ENCODE results near the gene ALDH8A1. TPM values are rescaled to one million over a fixed set of nuclear protein-coding genes. Genes with fewer than 3 reads are reported as not detected.

ALDH8A1 gene
- total RNA-seq, 1 donor from 2014 or later, result 0.41 TPM

- H3K4me1 Mint-ChIP-seq (ENCODE audit: low read depth, unreplicated experiment), result no peaks in the 10 kb centered on the region
- H3K4me2 ChIP-seq (ENCODE audit: low read length), result no peak overlapping the region
- H3K9me3 ChIP-seq (ENCODE audit: insufficient read depth, low read depth, low read length), result no peaks in the 10 kb centered on the region
- TF ChIP-seq EZH2 (IDR thresholded peaks at IDR 0.05; ENCODE audit: insufficient read depth, low read length) (no peak), CTCF (IDR thresholded peaks at IDR 0.05; ENCODE audit: insufficient read depth, low read depth, low read length) (no peak)
- H3K4me3 ChIP-seq (ENCODE audit: insufficient read depth, low read depth, low read length), result no peak overlapping the region
- no peak for FAIRE-seq
- DNase-seq (ENCODE audit: low read depth), result no peak
- H3K36me3 ChIP-seq (ENCODE audit: insufficient read depth, low read length), result peaks cover 17% of the 10 kb centered on the region
- no peaks in the 10 kb centered on the region for H3K27me3 Mint-ChIP-seq (ENCODE audit: low read depth, unreplicated experiment)
- H2AFZ ChIP-seq (ENCODE audit: low read depth, low read length), result no peak overlapping the region
- H3K27ac Mint-ChIP-seq (ENCODE audit: unreplicated experiment), result no peak overlapping the region
- H3K4me3 Mint-ChIP-seq (ENCODE audit: unreplicated experiment), result no peak overlapping the region
- H3K9me3 Mint-ChIP-seq (ENCODE audit: unreplicated experiment), result no peaks in the 10 kb centered on the region
- no peak overlapping the region for H3K27ac ChIP-seq (ENCODE audit: low read depth, low read length)
- no peaks in the 10 kb centered on the region for H3K4me1 ChIP-seq (ENCODE audit: insufficient read depth, low read length)
- no peaks in the 10 kb centered on the region for H3K27me3 ChIP-seq (ENCODE audit: insufficient read depth, low read length)
- no peaks in the 10 kb centered on the region for H4K20me1 ChIP-seq (ENCODE audit: insufficient read depth, low read length)
- no peaks in the 10 kb centered on the region for H3K79me2 ChIP-seq (ENCODE audit: insufficient read depth, low read length)
- H3K9ac ChIP-seq (ENCODE audit: low read length), result no peak overlapping the region
- H3K36me3 Mint-ChIP-seq (ENCODE audit: low read depth, unreplicated experiment), result peaks cover 2% of the 10 kb centered on the region
Observed at GRCh38 chr6:134995536-134995935, 45.6 kb upstream of the ALDH8A1 start.

DNA sequence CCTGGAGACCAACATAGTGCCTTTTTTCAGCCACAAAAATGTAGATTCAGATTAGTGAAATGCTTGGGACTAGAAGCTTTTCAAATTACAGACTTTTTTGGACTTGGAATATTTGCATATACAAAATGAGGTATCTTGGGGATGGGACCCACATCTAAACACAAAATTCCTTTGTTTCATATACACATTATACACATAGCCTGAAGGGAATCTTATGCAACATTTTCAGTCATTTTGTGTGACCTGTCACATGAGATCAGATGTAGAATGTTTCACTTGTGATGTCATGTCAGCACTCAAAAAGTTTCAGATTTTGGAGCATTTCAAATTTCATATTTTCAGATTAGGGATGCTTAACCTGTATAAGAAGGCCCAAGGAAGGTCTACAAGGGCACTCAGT lies 44.5 kb upstream of the ALDH8A1 start:
- Histone ChIP-seq H3K4me1 (ENCODE audit: insufficient read depth, low read length) (no peaks in the 10 kb centered on the region), H4K20me1 (ENCODE audit: insufficient read depth, low read length) (no peaks in the 10 kb centered on the region), H3K79me2 (ENCODE audit: insufficient read depth, low read length) (no peaks in the 10 kb centered on the region), H3K27me3 (ENCODE audit: insufficient read depth, low read length) (no peaks in the 10 kb centered on the region), H3K9ac (ENCODE audit: low read length) (no peak overlapping the region), H3K36me3 (ENCODE audit: insufficient read depth, low read length) (peaks cover 17% of the 10 kb centered on the region), H3K4me3 (ENCODE audit: insufficient read depth, low read depth, low read length) (no peak overlapping the region), H3K27ac (ENCODE audit: low read depth, low read length) (no peak overlapping the region), H3K9me3 (ENCODE audit: insufficient read depth, low read depth, low read length) (no peaks in the 10 kb centered on the region), H2AFZ (ENCODE audit: low read depth, low read length) (no peak overlapping the region), H3K4me2 (ENCODE audit: low read length) (no peak overlapping the region)
- Mint-ChIP-seq H3K36me3 (ENCODE audit: low read depth, unreplicated experiment) (peaks cover 2% of the 10 kb centered on the region), H3K4me3 (ENCODE audit: unreplicated experiment) (no peak overlapping the region), H3K4me1 (ENCODE audit: low read depth, unreplicated experiment) (no peaks in the 10 kb centered on the region), H3K27ac (ENCODE audit: unreplicated experiment) (no peak overlapping the region), H3K9me3 (ENCODE audit: unreplicated experiment) (no peaks in the 10 kb centered on the region), H3K27me3 (ENCODE audit: low read depth, unreplicated experiment) (no peaks in the 10 kb centered on the region)
- no peak for TF ChIP-seq EZH2 (IDR thresholded peaks at IDR 0.05; ENCODE audit: insufficient read depth, low read length)
- TF ChIP-seq CTCF (IDR thresholded peaks at IDR 0.05; ENCODE audit: insufficient read depth, low read depth, low read length), result no peak
- no peak for FAIRE-seq
- DNase-seq (ENCODE audit: low read depth), result no peak

DNA sequence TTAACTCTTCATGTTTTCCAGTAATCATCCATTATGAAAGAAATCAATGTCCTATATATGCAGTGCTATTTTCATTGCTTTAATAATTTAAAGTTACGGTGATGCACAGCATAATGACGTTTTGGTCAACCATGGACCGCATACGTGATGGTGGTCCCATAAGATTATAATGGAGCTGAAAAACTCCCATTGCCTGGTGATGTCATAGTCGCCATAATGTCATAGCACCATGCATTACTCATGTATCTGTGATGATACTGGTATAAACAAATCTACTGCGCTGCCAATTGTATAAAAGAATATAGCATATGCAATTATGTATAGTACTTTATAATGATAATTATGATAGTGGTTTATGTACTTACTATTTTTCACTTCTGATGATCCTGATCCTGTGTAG lies 42.3 kb upstream of the ALDH8A1 start:
- no peak overlapping the region for H3K27ac Mint-ChIP-seq (ENCODE audit: unreplicated experiment)
- Histone ChIP-seq H3K27me3 (ENCODE audit: insufficient read depth, low read length) (no peaks in the 10 kb centered on the region), H3K36me3 (ENCODE audit: insufficient read depth, low read length) (peaks cover 20% of the 10 kb centered on the region), H3K4me1 (ENCODE audit: insufficient read depth, low read length) (no peaks in the 10 kb centered on the region), H3K27ac (ENCODE audit: low read depth, low read length) (no peak overlapping the region), H3K4me3 (ENCODE audit: insufficient read depth, low read depth, low read length) (no peak overlapping the region), H2AFZ (ENCODE audit: low read depth, low read length) (no peak overlapping the region), H3K9ac (ENCODE audit: low read length) (no peak overlapping the region), H4K20me1 (ENCODE audit: insufficient read depth, low read length) (no peaks in the 10 kb centered on the region), H3K79me2 (ENCODE audit: insufficient read depth, low read length) (no peaks in the 10 kb centered on the region), H3K4me2 (ENCODE audit: low read length) (no peak overlapping the region), H3K9me3 (ENCODE audit: insufficient read depth, low read depth, low read length) (no peaks in the 10 kb centered on the region)
- H3K36me3 Mint-ChIP-seq (ENCODE audit: low read depth, unreplicated experiment), result peaks cover 2% of the 10 kb centered on the region
- H3K4me3 Mint-ChIP-seq (ENCODE audit: unreplicated experiment), result no peak overlapping the region
- FAIRE-seq, result no peak
- DNase-seq (ENCODE audit: low read depth), result no peak
- H3K4me1 Mint-ChIP-seq (ENCODE audit: low read depth, unreplicated experiment), result no peaks in the 10 kb centered on the region
- H3K27me3 Mint-ChIP-seq (ENCODE audit: low read depth, unreplicated experiment), result no peaks in the 10 kb centered on the region
- H3K9me3 Mint-ChIP-seq (ENCODE audit: unreplicated experiment), result no peaks in the 10 kb centered on the region
- no peak for TF ChIP-seq CTCF (IDR thresholded peaks at IDR 0.05; ENCODE audit: insufficient read depth, low read depth, low read length)
- no peak for TF ChIP-seq EZH2 (IDR thresholded peaks at IDR 0.05; ENCODE audit: insufficient read depth, low read length)
